Omental fat pad (tissue), 4 donors: ENCODE results near the gene MTMR3. TPM values are rescaled to one million over a fixed set of nuclear protein-coding genes. Genes with fewer than 3 reads are reported as not detected.

ENCODE experiments used
- ATAC-seq: fragments of 150-250 bp; one replicate; pipeline ENCODE4 v1.9.1; 2016; ENCODE audit warnings: mild to moderate bottlenecking, moderate library complexity; ENCODE audit not compliant: low FRiP score
- DNase-seq: peaks from one replicate; pipeline ENCODE4 v3.0.0-alpha.2; 2019; ENCODE audit warnings: low spot score
- total RNA-seq, 4 donors: library from RNA; depleted of rRNA; stranded (reverse); fragments of >200 nt; gene quantifications; one replicate each; pipeline ENCODE4 v1.1.0, GENCODE V29; 2016
- TF ChIP-seq, protein P1 (sequence below), 3 donors: fragments of 450-650 bp; IDR thresholded peaks; one replicate each; pipeline ENCODE4 v1.5.1; 2016 to 2017; ENCODE audit warnings: antibody characterized with exemption in 3 of 3, mild to moderate bottlenecking in 3 of 3, moderate library complexity in 2 of 3

MTMR3 gene
- total RNA-seq, 4 donors from 2014 or later: 41.3 to 88.9 (median 53.2) TPM

DNA sequence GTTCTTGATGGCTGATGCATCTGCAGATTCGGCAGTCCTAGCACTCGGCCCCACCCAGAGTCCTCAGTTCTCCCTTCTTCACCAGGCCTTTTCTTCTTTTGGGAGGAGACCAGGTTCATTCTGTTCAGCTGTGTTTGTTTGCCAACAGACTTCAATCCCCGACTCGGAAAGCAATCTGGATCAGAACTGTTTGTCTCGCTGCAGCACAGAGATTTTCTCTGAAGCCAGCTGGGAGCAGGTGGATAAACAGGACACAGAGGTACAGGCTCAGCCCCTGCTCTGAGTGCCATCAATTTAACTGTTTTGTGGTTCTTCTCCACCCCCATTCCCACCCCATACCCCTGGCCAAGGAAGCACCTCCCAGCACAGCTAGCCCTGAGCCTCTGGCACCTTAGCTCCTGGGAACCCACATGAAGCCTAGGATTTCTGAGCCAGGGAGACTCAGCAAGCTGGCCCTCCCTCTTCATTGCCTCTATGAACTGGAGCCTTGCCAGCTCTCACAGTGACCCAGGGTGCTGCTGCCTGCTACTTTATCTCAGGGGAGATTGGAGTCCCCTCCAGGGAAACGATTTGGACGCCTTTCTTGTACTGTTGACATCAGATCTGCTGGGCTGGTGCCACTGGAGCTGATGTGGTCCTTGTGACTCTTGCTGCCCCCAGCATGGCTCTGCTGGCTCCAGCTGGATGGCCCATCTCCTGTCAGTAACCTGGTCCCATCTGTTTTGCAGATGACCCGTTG, 139.1 kb downstream of the MTMR3 start:
- TF ChIP-seq, protein P1, sequence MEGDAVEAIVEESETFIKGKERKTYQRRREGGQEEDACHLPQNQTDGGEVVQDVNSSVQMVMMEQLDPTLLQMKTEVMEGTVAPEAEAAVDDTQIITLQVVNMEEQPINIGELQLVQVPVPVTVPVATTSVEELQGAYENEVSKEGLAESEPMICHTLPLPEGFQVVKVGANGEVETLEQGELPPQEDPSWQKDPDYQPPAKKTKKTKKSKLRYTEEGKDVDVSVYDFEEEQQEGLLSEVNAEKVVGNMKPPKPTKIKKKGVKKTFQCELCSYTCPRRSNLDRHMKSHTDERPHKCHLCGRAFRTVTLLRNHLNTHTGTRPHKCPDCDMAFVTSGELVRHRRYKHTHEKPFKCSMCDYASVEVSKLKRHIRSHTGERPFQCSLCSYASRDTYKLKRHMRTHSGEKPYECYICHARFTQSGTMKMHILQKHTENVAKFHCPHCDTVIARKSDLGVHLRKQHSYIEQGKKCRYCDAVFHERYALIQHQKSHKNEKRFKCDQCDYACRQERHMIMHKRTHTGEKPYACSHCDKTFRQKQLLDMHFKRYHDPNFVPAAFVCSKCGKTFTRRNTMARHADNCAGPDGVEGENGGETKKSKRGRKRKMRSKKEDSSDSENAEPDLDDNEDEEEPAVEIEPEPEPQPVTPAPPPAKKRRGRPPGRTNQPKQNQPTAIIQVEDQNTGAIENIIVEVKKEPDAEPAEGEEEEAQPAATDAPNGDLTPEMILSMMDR (IDR thresholded peaks at IDR 0.05): no peak
- no peak for DNase-seq
- no peak for ATAC-seq

DNA sequence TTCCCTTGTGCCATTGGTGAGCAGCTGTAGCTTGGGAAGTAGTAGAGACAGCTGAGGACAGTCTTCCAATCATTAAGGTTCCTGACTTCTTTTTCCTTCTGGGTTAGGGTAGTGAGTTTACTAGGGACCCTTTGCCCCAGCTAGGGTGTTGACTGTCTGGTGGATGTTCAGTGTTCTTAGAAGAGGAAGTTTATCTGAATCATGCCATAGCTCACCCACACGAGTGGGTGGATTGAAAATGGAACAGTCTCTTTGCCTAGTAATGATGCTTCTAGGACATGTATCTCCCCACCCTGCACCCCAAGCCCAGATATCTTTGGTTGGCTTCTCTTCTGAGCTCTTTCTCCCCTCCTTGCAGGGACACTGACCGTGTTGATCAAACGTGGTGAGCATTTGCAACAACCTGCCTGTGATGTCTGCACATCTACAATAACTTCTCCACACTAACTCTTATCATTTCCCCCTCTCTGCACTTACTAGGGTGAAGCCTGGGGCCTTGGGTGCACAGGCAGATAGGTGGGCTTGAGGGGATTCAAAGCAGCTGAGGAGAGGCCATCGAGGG, 140.2 kb downstream of the MTMR3 start:
- TF ChIP-seq, protein P1 (IDR thresholded peaks at IDR 0.05): no peak

DNA sequence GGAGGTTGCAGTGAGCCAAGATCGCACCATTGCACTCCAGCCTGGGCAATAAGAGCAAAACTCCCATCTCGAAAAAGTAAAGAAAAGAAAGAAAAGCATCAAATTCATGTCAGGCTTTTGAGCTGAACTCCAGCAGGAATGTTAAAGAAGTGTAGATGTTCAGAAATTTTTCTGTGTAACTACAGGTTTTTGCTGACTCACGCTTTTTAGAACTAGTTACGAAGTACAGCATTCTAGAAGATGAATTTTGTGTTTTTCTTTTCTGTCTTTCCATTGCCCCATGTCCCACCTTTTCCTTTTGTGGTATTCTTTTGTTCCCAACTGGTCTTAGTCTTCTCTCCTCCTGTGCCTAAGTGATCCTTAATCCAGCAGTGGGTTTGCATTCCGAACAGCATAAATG, 141.3 kb downstream of the MTMR3 start:
- DNase-seq: no peak
- TF ChIP-seq, protein P1 (IDR thresholded peaks at IDR 0.05): no peak
- no peak for ATAC-seq

More for the DNA sequence above, 140.2 kb downstream of the MTMR3 start:
- no peak for ATAC-seq
- no peak for DNase-seq

DNA sequence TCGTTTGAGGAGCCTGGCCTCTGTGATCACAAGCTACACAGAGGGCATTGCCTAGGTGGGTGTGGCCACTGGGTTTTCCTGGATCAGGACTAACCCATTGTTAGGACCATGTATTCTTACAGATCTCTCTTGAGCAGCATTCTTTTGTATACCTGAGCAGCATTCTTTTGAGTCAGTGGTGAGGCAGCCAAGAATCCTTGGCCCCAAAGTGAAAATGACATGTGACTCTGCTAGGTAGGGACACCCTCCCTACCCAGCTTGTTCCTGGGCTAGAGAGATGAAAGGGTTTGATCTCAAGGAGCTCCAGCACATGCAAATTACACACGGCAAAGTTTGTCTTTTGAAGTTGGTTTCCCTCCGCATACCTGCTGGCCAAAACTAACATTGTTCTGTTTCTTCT, 142.2 kb downstream of the MTMR3 start:
- ATAC-seq (no peak), DNase-seq (no peak)
- TF ChIP-seq, protein P1 (IDR thresholded peaks at IDR 0.05): no peak

DNA sequence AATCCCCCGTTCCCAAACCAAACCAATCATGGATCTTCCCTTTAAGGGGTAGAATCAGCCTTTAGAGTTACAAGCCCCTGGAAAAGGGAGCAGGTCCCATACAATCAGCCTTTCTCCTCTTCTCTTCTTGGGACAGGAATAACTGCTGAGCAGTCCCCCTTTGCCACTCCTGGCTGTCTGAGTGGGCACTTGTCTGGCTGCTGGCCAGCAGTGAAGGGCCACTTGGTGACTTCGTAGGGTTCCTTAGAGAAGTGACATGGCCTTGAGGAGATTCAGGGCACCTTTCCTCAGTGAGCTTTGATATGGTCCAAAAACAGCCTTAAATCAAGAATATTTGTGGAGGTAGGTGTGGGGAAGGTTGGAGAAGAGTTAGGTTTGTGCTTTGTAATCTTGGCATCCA, 143.8 kb downstream of the MTMR3 start:
- DNase-seq (no peak), ATAC-seq (no peak)
- TF ChIP-seq, protein P1 (IDR thresholded peaks at IDR 0.05): no peak

DNA sequence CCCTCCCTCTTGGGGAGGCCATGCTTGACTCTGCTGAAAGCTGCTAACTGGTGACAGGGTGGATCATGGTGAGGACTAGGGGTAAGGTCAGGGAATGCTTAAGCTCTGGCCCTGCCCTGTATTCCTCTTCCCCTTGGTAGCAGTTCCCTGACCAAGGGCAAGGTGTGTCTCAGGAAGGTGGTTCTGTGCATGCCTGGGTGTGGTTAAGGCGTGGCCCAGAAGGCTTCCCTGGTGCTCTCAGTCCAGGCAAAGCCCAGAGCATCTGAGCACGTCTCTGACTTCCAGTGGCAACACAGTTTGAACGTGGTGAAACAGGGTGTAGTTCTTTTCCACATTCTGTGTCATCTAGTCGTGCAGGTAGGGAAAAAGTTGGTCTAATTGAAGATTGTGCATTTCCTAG, 144.2 kb downstream of the MTMR3 start:
- DNase-seq: no peak
- TF ChIP-seq, protein P1 (IDR thresholded peaks at IDR 0.05): no peak
- no peak for ATAC-seq

DNA sequence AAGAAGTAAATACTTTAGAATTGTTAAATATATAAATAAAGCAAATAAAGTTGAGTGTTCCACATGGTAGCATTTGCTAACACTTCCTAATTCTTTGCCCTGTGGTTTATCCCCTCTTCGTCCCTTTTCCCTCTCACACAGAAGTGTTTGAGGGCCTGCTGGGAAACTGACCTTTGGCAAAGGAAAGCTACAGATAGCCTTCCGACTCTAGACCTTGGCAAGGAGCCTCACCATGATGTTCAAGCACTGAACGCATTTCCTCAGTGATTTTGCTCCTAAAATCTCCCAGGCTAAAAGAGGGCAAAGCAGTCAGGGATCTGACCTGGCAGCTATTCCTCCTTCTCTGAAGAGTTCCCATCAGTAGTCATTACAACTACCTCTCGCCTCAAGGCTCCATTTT, 144.8 kb downstream of the MTMR3 start:
- TF ChIP-seq, protein P1 (IDR thresholded peaks at IDR 0.05): no peak
- ATAC-seq (no peak), DNase-seq (no peak)
